ENCODE data around the gene EPHA4. TPM values are rescaled to one million over a fixed set of nuclear protein-coding genes. Genes with fewer than 3 reads are reported as not detected.

The EPHA4 gene
- total RNA-seq, 1 donor from 2014 or later = 30.1 TPM

DNA sequence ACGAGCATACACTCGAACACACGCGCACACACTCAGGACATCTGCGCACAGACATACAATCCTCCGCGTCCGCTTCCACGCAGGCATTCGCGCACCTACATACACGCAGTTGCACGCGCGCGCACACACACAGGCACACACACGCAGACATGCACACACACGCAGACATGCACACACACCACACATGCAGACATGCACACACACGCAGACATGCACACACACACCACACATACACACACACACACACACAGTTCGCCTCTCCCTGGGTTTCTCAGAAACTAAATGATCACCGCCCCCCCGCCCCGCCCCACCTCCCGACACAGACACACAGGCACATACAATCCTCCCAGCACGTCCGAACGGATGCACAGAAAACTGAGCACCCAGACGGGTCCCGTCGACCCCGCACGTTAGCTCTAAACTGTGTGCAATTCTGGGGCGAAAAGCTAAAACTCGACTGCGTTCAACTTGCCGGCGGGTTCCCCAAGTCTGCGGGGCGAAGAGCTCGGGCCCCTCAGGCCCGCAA is 1.0 kb downstream of the EPHA4 start:
- Mint-ChIP-seq H3K4me1 (ENCODE audit: low read depth, unreplicated experiment) (peaks cover 9% of the 10 kb centered on the region), H3K36me3 (ENCODE audit: low read depth, unreplicated experiment) (no peaks in the 10 kb centered on the region), H3K9me3 (ENCODE audit: unreplicated experiment) (no peaks in the 10 kb centered on the region), H3K27me3 (ENCODE audit: low read depth, unreplicated experiment) (peaks cover 11% of the 10 kb centered on the region), H3K27ac (ENCODE audit: unreplicated experiment) (no peak overlapping the region), H3K4me3 (ENCODE audit: unreplicated experiment) (peak overlapping the region; percentile 98)
- Histone ChIP-seq H2AFZ (ENCODE audit: low read depth, low read length) (peak overlapping the region; percentile 91), H3K4me1 (ENCODE audit: insufficient read depth, low read length) (peaks cover 12% of the 10 kb centered on the region), H3K9me3 (ENCODE audit: insufficient read depth, low read depth, low read length) (no peaks in the 10 kb centered on the region), H3K79me2 (ENCODE audit: insufficient read depth, low read length) (no peaks in the 10 kb centered on the region), H3K36me3 (ENCODE audit: insufficient read depth, low read length) (no peaks in the 10 kb centered on the region), H3K27ac (ENCODE audit: low read depth, low read length) (no peak overlapping the region), H4K20me1 (ENCODE audit: insufficient read depth, low read length) (peaks cover 27% of the 10 kb centered on the region), H3K4me3 (ENCODE audit: insufficient read depth, low read depth, low read length) (peak overlapping the region; percentile 72), H3K9ac (ENCODE audit: low read length) (peak overlapping the region; percentile 87), H3K4me2 (ENCODE audit: low read length) (peak overlapping the region; percentile 98), H3K27me3 (ENCODE audit: insufficient read depth, low read length) (peaks cover 15% of the 10 kb centered on the region)
- TF ChIP-seq, protein P1, sequence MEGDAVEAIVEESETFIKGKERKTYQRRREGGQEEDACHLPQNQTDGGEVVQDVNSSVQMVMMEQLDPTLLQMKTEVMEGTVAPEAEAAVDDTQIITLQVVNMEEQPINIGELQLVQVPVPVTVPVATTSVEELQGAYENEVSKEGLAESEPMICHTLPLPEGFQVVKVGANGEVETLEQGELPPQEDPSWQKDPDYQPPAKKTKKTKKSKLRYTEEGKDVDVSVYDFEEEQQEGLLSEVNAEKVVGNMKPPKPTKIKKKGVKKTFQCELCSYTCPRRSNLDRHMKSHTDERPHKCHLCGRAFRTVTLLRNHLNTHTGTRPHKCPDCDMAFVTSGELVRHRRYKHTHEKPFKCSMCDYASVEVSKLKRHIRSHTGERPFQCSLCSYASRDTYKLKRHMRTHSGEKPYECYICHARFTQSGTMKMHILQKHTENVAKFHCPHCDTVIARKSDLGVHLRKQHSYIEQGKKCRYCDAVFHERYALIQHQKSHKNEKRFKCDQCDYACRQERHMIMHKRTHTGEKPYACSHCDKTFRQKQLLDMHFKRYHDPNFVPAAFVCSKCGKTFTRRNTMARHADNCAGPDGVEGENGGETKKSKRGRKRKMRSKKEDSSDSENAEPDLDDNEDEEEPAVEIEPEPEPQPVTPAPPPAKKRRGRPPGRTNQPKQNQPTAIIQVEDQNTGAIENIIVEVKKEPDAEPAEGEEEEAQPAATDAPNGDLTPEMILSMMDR (IDR thresholded peaks at IDR 0.05; ENCODE audit: insufficient read depth, low read depth, low read length) = no peak
- TF ChIP-seq EZH2 (IDR thresholded peaks at IDR 0.05; ENCODE audit: insufficient read depth, low read length) = peak; percentile 60
- peak; percentile 36 for DNase-seq (ENCODE audit: low read depth)
- no peak for FAIRE-seq

DNA sequence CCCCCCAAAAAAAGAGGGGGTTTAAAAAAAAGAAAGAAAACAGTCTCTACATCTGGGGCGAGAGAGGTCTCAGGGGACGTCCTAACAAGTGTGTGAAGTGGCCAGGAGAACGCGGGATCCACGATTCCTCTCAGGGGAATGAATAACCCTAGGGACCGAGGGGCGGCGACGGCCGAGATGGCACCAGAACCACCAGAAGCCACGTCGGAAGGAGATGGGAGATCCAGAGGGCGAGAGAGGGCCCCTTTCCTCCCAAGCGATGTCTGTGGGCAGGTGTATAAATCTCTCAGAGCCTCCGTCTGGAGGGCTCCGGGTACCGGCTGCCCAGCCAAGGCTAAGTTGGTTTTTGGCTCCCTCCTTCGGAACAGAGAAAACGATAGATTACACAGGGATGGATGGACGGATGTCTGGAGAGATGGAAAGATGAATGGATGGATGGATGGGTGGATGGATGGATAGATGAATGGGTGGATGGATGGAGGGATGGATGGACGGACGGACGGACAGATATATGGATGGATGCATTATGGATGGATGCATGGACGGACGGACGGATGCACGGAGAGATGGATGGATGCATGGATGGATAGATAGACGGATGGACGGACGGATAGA is 1.7 kb downstream of the EPHA4 start:
- Mint-ChIP-seq H3K27me3 (ENCODE audit: low read depth, unreplicated experiment) (peaks cover 8% of the 10 kb centered on the region), H3K27ac (ENCODE audit: unreplicated experiment) (no peak overlapping the region), H3K4me1 (ENCODE audit: low read depth, unreplicated experiment) (peaks cover 9% of the 10 kb centered on the region), H3K36me3 (ENCODE audit: low read depth, unreplicated experiment) (no peaks in the 10 kb centered on the region), H3K9me3 (ENCODE audit: unreplicated experiment) (no peaks in the 10 kb centered on the region), H3K4me3 (ENCODE audit: unreplicated experiment) (peak overlapping the region; percentile 98)
- no peaks in the 10 kb centered on the region for H3K9me3 ChIP-seq (ENCODE audit: insufficient read depth, low read depth, low read length)
- FAIRE-seq (no peak), DNase-seq (ENCODE audit: low read depth) (no peak)
- peaks cover 27% of the 10 kb centered on the region for H4K20me1 ChIP-seq (ENCODE audit: insufficient read depth, low read length)
- no peaks in the 10 kb centered on the region for H3K79me2 ChIP-seq (ENCODE audit: insufficient read depth, low read length)
- no peaks in the 10 kb centered on the region for H3K36me3 ChIP-seq (ENCODE audit: insufficient read depth, low read length)
- H3K4me2 ChIP-seq (ENCODE audit: low read length) = peak overlapping the region; percentile 98
- H3K27me3 ChIP-seq (ENCODE audit: insufficient read depth, low read length) = peaks cover 15% of the 10 kb centered on the region
- peak overlapping the region; percentile 72 for H3K4me3 ChIP-seq (ENCODE audit: insufficient read depth, low read depth, low read length)
- no peak overlapping the region for H3K27ac ChIP-seq (ENCODE audit: low read depth, low read length)
- peak overlapping the region; percentile 87 for H3K9ac ChIP-seq (ENCODE audit: low read length)
- TF ChIP-seq, protein P1 (IDR thresholded peaks at IDR 0.05; ENCODE audit: insufficient read depth, low read depth, low read length) = no peak
- TF ChIP-seq EZH2 (IDR thresholded peaks at IDR 0.05; ENCODE audit: insufficient read depth, low read length) = no peak
- H2AFZ ChIP-seq (ENCODE audit: low read depth, low read length) = peak overlapping the region; percentile 64
- H3K4me1 ChIP-seq (ENCODE audit: insufficient read depth, low read length) = peaks cover 12% of the 10 kb centered on the region

DNA sequence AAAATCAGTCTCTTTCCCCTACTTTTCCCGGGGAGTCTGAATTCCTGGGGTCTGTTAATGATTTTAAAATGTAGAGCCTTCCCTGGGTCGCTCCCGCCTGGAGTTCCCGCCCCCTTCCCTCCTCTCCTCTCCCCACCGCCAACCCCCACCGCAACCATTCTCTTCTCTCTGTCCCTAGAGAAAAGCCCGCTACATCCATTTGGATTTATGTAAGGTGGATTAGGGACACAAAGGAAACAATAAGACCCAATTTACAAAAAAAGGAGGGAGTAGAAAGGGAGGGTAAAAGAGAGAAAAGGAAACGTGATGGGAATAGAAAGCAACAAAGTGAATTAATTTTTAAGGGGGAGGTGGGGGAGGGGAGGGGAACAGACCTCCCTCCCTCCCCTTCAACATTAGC is 2.2 kb downstream of the EPHA4 start:
- H3K79me2 ChIP-seq (ENCODE audit: insufficient read depth, low read length) = no peaks in the 10 kb centered on the region
- peaks cover 15% of the 10 kb centered on the region for H3K27me3 ChIP-seq (ENCODE audit: insufficient read depth, low read length)
- peak overlapping the region; percentile 98 for H3K4me3 Mint-ChIP-seq (ENCODE audit: unreplicated experiment)
- H3K4me1 Mint-ChIP-seq (ENCODE audit: low read depth, unreplicated experiment) = peaks cover 9% of the 10 kb centered on the region
- H2AFZ ChIP-seq (ENCODE audit: low read depth, low read length) = no peak overlapping the region
- no peak overlapping the region for H3K9ac ChIP-seq (ENCODE audit: low read length)
- H3K9me3 ChIP-seq (ENCODE audit: insufficient read depth, low read depth, low read length) = no peaks in the 10 kb centered on the region
- no peak overlapping the region for H3K27ac ChIP-seq (ENCODE audit: low read depth, low read length)
- H3K27me3 Mint-ChIP-seq (ENCODE audit: low read depth, unreplicated experiment) = peaks cover 6% of the 10 kb centered on the region
- TF ChIP-seq, protein P1 (IDR thresholded peaks at IDR 0.05; ENCODE audit: insufficient read depth, low read depth, low read length) = no peak
- no peak for TF ChIP-seq EZH2 (IDR thresholded peaks at IDR 0.05; ENCODE audit: insufficient read depth, low read length)
- H3K36me3 Mint-ChIP-seq (ENCODE audit: low read depth, unreplicated experiment) = no peaks in the 10 kb centered on the region
- no peaks in the 10 kb centered on the region for H3K36me3 ChIP-seq (ENCODE audit: insufficient read depth, low read length)
- H3K9me3 Mint-ChIP-seq (ENCODE audit: unreplicated experiment) = no peaks in the 10 kb centered on the region
- H3K4me2 ChIP-seq (ENCODE audit: low read length) = peak overlapping the region; percentile 98
- peak overlapping the region; percentile 72 for H3K4me3 ChIP-seq (ENCODE audit: insufficient read depth, low read depth, low read length)
- DNase-seq (ENCODE audit: low read depth) = no peak
- no peak for FAIRE-seq
- H4K20me1 ChIP-seq (ENCODE audit: insufficient read depth, low read length) = peaks cover 27% of the 10 kb centered on the region
- no peak overlapping the region for H3K27ac Mint-ChIP-seq (ENCODE audit: unreplicated experiment)
- peaks cover 12% of the 10 kb centered on the region for H3K4me1 ChIP-seq (ENCODE audit: insufficient read depth, low read length)
